ENCODE measurements around the gene VASP. TPM values are rescaled to one million over a fixed set of nuclear protein-coding genes. Genes with fewer than 3 reads are reported as not detected.

The VASP gene
- total RNA-seq, result 178 and 185 TPM in 2 replicates

DNA sequence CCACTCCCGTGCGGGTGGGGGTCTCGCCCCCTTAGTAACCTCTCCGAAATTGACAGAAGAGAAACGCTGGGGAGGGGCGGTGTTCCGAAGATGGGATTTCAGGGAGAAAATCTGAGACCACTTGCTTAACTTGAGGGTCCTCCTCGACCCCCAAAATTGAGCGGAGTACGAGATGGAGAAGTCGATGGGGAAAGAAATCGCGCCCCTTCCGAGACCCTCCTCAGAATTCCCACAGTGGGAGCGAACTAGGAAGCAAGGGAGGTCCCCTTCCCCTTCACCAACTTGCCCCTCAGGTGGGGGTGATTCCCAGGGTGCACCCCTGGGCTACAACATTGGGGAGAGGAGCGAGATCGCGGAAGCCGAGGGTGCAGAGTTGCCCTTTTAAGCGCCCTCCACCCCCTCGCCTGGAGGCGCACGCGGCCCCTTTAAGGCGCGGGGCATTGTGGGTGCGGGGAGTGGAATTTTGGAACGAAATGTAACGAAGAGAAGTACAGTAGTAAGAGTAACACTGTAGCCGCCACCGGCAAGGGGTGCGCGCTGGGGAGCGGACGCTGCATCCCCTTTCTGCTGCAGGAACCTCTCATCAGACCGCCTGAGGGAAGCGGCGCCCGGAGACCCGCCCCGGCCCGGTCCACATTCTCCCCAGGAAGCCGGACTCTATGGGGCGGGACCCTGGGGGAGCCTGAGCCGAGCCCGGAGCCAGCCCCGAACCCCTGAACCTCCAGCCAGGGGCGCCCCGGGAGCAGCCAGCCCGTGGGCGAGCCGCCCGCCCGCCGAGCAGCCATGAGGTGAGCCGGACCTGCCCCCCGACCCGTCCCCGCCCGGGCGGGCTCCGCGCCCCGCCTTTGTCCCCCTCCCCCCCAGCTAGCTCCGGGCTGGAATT, at the start of gene VASP:
VASP (plus strand) TSS at position 491 of the 883 bp plus-strand sequence; CDS start at position 784, 293 bp downstream.

DNA sequence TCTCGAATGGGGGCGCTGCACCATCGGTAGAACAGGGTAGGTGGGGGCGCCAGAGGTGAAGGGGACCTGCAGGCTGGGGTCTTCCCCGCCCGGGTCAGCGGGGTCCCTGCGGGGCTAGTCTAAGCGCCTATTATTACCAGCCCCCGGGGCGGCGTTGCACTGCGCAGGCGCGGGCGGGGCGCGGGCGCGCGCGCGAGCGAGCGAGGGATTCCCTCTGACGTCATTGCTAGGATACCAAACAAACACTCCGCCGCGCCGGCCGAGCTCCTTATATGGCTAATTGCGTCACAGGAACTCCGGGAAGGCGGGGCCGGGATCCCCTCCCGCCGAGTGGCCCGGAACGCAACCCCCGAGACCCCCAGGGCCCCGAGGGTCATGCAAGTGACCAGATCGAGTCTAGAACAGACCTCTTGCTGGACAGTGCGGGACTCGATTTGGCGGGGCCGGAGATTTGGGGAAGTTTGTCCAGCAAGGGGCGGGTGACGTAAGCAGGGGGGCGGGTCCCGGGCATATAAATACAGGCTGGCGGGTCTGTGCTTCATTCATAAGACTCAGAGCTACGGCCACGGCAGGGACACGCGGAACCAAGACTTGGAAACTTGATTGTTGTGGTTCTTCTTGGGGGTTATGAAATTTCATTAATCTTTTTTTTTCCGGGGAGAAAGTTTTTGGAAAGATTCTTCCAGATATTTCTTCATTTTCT, 39.7 kb upstream of the VASP start, which contains the start of gene FOSB:
FOSB (plus strand) TSS at position 541 of the 703 bp plus-strand sequence. CDS start 591 bp downstream, outside the sequence.

DNA sequence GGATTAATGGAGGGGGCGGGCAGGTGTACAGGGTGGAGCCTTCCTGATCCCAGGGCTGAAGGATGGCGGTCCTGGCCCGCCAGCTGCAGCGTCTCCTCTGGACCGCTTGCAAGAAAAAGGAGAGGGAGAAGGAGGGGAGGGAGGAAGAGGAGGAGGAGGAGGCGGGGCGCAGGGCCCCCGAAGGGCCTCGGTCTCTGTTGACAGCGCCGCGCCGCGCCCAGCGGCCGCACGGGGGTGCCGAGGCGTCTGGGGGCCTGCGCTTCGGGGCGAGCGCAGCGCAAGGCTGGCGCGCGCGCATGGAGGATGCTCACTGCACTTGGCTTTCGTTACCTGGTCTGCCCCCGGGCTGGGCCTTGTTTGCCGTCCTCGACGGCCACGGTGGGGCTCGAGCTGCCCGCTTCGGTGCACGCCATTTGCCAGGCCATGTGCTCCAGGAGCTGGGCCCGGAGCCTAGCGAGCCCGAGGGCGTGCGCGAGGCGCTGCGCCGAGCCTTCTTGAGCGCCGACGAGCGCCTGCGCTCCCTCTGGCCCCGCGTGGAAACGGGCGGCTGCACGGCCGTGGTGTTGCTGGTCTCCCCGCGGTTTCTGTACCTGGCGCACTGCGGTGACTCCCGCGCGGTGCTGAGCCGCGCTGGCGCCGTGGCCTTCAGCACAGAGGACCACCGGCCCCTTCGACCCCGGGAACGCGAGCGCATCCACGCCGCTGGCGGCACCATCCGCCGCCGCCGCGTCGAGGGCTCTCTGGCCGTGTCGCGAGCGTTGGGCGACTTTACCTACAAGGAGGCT, 8.7 kb upstream of the VASP start, which contains the start of gene PPM1N:
PPM1N (plus strand) TSS at position 33 of the 785 bp plus-strand sequence; CDS start at position 63, 30 bp downstream.

Other genes with a start within 250 kb of the VASP start
- not detected in 2 replicates for gene CKM, start 184.6 kb upstream of the VASP start, total RNA-seq
- gene KLC3, start 166.7 kb upstream of the VASP start, total RNA-seq, result not detected in 2 replicates
- gene ERCC2, start 136.9 kb upstream of the VASP start, total RNA-seq, result 38.0 and 39.5 TPM in 2 replicates
- 14.9 and 15.5 TPM in 2 replicates for gene PPP1R13L, start 102.4 kb upstream of the VASP start, total RNA-seq
- 22.0 and 24.5 TPM in 2 replicates for gene POLR1G, start 100.8 kb upstream of the VASP start, total RNA-seq
- 72.9 and 79.9 TPM in 2 replicates for gene ERCC1, start 83.6 kb upstream of the VASP start, total RNA-seq
- gene FOSB, start 39.5 kb upstream of the VASP start, total RNA-seq, result 0.27 and 0.65 TPM in 2 replicates
- gene RTN2, start 10.4 kb upstream of the VASP start, total RNA-seq, result 5.5 and 6.9 TPM in 2 replicates
- 1.5 and 2.1 TPM in 2 replicates for gene PPM1N, start 9.0 kb upstream of the VASP start, total RNA-seq
- 10.4 and 14.6 TPM in 2 replicates for gene OPA3, start 77.3 kb downstream of the VASP start, total RNA-seq
- 10.0 and 15.7 TPM in 2 replicates for gene GPR4, start 94.7 kb downstream of the VASP start, total RNA-seq
- 17.2 and 17.7 TPM in 2 replicates for gene EML2, start 131.9 kb downstream of the VASP start, total RNA-seq
- gene GIPR, start 160.7 kb downstream of the VASP start, total RNA-seq, result not detected in 2 replicates
- gene SNRPD2, start 184.5 kb downstream of the VASP start, total RNA-seq, result 195 and 253 TPM in 2 replicates
- 19.4 and 26.7 TPM in 2 replicates for gene QPCTL, start 185.2 kb downstream of the VASP start, total RNA-seq
- gene FBXO46, start 223.4 kb downstream of the VASP start, total RNA-seq, result 9.8 and 12.1 TPM in 2 replicates
- not detected in 2 replicates for gene MEIOSIN, start 226.0 kb downstream of the VASP start, total RNA-seq

Measured in thoracic aorta endothelial cell (primary cell).